NB4 (cell line): ENCODE measurements around the gene SELENOH.
A peak's percentile ranks its signal among the peaks of the same experiment; 100 is the strongest.

Experiments
- DNase-seq: peaks from one replicate; pipeline ENCODE4 v3.0.0; 2010; ENCODE audit warnings: low read depth
- H3K4me3 ChIP-seq: one replicate; pipeline ENCODE4 v1.5.1; 2011; ENCODE audit warnings: mild to moderate bottlenecking, low read depth, low read length, moderate library complexity
- CTCF ChIP-seq: IDR thresholded peaks from one replicate; pipeline ENCODE4 v1.5.1; 2012; ENCODE audit warnings: low read depth, low read length
- MYC ChIP-seq: IDR thresholded peaks from 2 replicates; pipeline ENCODE4 v1.6.1; 2011; ENCODE audit warnings: low read depth, low read length
- POLR2A ChIP-seq: IDR thresholded peaks from 2 replicates; pipeline ENCODE4 v1.6.1; 2011; ENCODE audit warnings: mild to moderate bottlenecking; ENCODE audit not compliant: insufficient read length; ENCODE audit errors: extremely low read depth
- TF ChIP-seq, protein P1 (sequence below): IDR thresholded peaks from 2 replicates; pipeline ENCODE4 v1.6.1; 2011; ENCODE audit warnings: low read depth, low read length

The SELENOH gene

DNA sequence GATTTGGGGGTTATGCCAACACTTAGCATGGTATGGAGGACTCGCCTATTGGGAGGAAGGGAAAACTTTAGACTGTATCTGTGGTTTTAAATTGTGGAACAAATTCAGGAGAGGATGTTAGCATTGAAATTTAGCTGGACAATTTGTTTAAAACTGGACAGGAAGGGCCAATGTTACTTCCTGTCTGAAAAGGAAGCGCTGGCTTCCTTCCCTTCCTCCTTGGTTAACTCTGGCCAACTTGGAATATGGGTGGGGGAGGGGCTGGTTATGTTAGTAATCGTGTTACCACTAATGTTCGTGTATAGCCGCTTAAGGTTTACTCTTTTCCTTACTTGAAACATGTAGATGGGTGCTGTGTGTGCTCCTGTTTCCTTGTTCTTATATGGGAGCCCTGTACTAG, 34.2 kb downstream of the SELENOH start:
- no peak overlapping the region for H3K4me3 ChIP-seq
- TF ChIP-seq MYC, result no peak
- no peak for DNase-seq

DNA sequence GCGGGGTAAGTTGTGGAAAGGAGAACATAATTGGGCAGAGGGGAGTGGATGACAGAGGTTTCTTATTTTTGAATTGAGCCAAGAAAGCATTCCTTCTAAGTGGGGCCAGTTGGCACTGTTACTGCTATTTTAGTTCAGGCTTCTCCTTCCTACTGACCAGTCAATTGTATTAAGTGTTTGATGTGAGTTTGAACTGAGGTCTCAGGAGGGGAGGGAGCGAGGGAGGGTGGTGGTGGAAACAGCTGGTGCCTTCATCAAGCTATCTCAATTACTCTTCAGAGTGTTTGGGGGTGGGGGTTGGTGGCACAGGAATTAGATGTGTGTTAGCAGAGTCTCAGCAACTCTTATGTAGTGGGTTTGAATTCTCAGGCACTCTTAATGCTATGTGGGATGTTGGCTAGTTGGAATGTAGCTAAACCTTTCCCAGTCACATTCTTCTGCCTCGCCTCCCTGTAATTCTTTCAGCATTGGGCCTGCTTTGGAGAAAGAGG, 34.8 kb downstream of the SELENOH start:
- no peak overlapping the region for H3K4me3 ChIP-seq
- TF ChIP-seq MYC (no peak), POLR2A (no peak), CTCF (no peak)
- TF ChIP-seq, protein P1, sequence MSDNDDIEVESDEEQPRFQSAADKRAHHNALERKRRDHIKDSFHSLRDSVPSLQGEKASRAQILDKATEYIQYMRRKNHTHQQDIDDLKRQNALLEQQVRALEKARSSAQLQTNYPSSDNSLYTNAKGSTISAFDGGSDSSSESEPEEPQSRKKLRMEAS, result no peak
- DNase-seq, result no peak

- no peak overlapping the region for H3K4me3 ChIP-seq
- TF ChIP-seq MYC (no peak), CTCF (no peak), POLR2A (no peak)
- TF ChIP-seq, protein P1, result no peak
- DNase-seq, result no peak
These were observed 35.4 kb downstream of the SELENOH start for GRCh38 chr11:57776577-57777210.

- TF ChIP-seq POLR2A (no peak), CTCF (no peak), MYC (no peak)
- TF ChIP-seq, protein P1, result no peak
- DNase-seq, result no peak
- no peak overlapping the region for H3K4me3 ChIP-seq
These were observed 36.7 kb downstream of the SELENOH start for GRCh38 chr11:57777969-57778317.

DNA sequence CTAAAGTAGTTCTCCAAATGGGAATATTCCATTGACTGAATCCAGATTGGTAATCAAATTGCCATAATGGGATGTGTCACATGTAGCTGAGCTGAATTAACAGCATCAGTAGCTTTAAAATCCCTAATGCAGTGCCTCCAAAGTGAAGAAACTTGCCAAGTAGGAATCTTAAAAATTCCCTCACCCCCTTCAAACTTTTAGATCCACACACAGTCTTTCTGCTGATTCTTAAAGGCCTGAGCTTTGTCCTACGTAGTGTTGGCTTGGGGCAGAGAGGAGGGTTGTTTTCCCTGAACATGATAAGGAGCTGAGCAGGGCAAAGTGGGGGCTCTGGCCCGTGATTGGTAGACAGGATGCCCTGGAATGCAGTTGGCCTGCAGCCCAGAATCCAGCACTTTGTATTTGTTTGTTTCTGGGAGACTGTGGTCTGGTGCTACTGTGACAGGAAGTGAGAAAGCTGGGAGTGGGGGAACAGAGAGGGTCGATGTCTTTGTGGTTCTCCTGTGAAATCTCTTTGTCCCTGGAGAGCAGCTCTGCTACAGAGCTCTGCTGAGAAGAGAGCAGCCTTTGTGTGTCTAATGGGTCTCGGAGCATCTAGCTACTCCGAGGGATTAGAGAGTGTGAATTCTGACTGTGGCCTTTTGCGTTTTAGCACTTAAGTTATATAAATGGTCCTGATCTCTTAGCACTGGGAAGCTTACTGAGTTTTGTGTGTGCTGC, 37.2 kb downstream of the SELENOH start:
- peak; percentile 81 for DNase-seq
- no peak overlapping the region for H3K4me3 ChIP-seq
- TF ChIP-seq, protein P1, result no peak
- TF ChIP-seq MYC, result no peak
- no peak for TF ChIP-seq CTCF
- TF ChIP-seq POLR2A, result no peak

- TF ChIP-seq MYC (no peak), CTCF (no peak), POLR2A (no peak)
- TF ChIP-seq, protein P1, result no peak
- no peak overlapping the region for H3K4me3 ChIP-seq
- no peak for DNase-seq
These were observed 38.0 kb downstream of the SELENOH start for GRCh38 chr11:57779276-57779675.
